Neural progenitor cell (in vitro differentiated cells): ENCODE data around the gene PRKCB.

Experiments
- EZH2phosphoT487 ChIP-seq: fragments of 200-600 bp; sonication (generic); IDR thresholded peaks from 2 replicates; pipeline ENCODE4 v1.6.1; 2017; ENCODE audit warnings: antibody characterized with exemption
- TF ChIP-seq, protein P1 (sequence below): fragments of 200-600 bp; sonication (generic); IDR thresholded peaks from 2 replicates; pipeline ENCODE4 v1.5.1; 2017; ENCODE audit warnings: antibody characterized with exemption, mild to moderate bottlenecking

DNA sequence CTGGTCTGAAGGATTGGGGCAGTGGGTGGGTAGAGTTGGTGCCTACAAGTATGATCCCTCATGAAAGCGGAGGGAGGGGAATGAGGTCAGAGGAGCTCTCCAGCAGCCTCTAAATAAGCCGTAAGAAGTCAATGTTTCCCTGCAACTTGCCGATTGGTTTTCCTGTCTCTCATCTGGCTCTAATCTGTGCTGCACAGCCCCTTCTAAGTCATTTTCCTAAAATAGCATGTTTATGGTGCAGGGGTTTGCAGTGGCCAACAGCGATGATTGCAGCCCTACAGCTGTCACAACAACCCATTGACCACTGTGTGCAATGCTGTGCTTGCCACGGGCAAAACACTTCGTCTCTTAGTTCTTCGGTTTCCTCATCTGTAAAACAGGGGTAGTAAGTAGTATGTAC, 189.2 kb downstream of the PRKCB start:
- no peak for TF ChIP-seq EZH2phosphoT487
- TF ChIP-seq, protein P1, sequence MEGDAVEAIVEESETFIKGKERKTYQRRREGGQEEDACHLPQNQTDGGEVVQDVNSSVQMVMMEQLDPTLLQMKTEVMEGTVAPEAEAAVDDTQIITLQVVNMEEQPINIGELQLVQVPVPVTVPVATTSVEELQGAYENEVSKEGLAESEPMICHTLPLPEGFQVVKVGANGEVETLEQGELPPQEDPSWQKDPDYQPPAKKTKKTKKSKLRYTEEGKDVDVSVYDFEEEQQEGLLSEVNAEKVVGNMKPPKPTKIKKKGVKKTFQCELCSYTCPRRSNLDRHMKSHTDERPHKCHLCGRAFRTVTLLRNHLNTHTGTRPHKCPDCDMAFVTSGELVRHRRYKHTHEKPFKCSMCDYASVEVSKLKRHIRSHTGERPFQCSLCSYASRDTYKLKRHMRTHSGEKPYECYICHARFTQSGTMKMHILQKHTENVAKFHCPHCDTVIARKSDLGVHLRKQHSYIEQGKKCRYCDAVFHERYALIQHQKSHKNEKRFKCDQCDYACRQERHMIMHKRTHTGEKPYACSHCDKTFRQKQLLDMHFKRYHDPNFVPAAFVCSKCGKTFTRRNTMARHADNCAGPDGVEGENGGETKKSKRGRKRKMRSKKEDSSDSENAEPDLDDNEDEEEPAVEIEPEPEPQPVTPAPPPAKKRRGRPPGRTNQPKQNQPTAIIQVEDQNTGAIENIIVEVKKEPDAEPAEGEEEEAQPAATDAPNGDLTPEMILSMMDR: no peak
